Measurements from ENCODE around the gene GPR142. TPM values are rescaled to one million over a fixed set of nuclear protein-coding genes. Genes with fewer than 3 reads are reported as not detected.

The GPR142 gene
- total and polyA plus RNA-seq, 4 donors: 0.05 to 0.08 TPM; not detected in 2

- TF ChIP-seq YY1 (IDR thresholded peaks at IDR 0.05): no peak
- no peak for TF ChIP-seq EGR1 (IDR thresholded peaks at IDR 0.05; ENCODE audit: low read depth in 2 of 2)
- TF ChIP-seq ATF3 (IDR thresholded peaks at IDR 0.05): no peak
- TF ChIP-seq FOXA1 (IDR thresholded peaks at IDR 0.05): no peak
- no peak for TF ChIP-seq HNF4G (IDR thresholded peaks at IDR 0.05)
- TF ChIP-seq CTCF (IDR thresholded peaks at IDR 0.05; ENCODE audit: low read depth, low read length, missing input control): no peak
- no peak for TF ChIP-seq TAF1 (conservative IDR thresholded peaks at IDR 0.05)
- TF ChIP-seq RXRA (IDR thresholded peaks at IDR 0.05): no peak
These were observed 34.5 kb upstream of the GPR142 start (continued) for GRCh38 chr17:74332763-74333283.

- Histone ChIP-seq H3K9ac (ENCODE audit: low read depth in 1 of 2, low read length in 2 of 2) (no peak overlapping the region), H3K9me3 (ENCODE audit: control insufficient read depth in 4 of 4, low read length in 3 of 4) (no peaks in the 10 kb centered on the region), H3K27me3 (ENCODE audit: control insufficient read depth in 4 of 4, insufficient read depth in 4 of 4, low read length in 3 of 4) (no peaks in the 10 kb centered on the region), H3K4me3 (ENCODE audit: low read depth in 1 of 3, low read length in 3 of 3) (no peak overlapping the region), H3K4me1 (ENCODE audit: control insufficient read depth in 4 of 4, insufficient read depth in 4 of 4, low read length in 3 of 4) (no peaks in the 10 kb centered on the region), H3K36me3 (ENCODE audit: control insufficient read depth in 4 of 4, insufficient read depth in 3 of 4, low read depth in 1 of 4, low read length in 3 of 4) (no peaks in the 10 kb centered on the region), H3K27ac (ENCODE audit: low read depth in 1 of 2, low read length in 2 of 2) (no peak overlapping the region)
- TF ChIP-seq YY1 (IDR thresholded peaks at IDR 0.05): no peak
- no peak for TF ChIP-seq NR2F2 (IDR thresholded peaks at IDR 0.05)
- TF ChIP-seq HNF4A (conservative IDR thresholded peaks at IDR 0.05): no peak
- no peak for TF ChIP-seq TAF1 (conservative IDR thresholded peaks at IDR 0.05)
- TF ChIP-seq ZBTB33 (IDR thresholded peaks at IDR 0.05): no peak
- TF ChIP-seq FOXA2 (IDR thresholded peaks at IDR 0.05): no peak
- no peak for TF ChIP-seq REST (IDR thresholded peaks at IDR 0.05)
- no peak for DNase-seq (ENCODE audit: low spot score)
- 84% methylated on average over 2 of the region's 2 CpGs for WGBS
These were observed 32.8 kb upstream of the GPR142 start for GRCh38 chr17:74334393-74335039.

Measured in liver (tissue), 9 donors.